ENCODE measurements around the gene HS6ST1.

- no peak for TF ChIP-seq POLR2A (IDR thresholded peaks at IDR 0.05)
- no peak for TF ChIP-seq CTCF (IDR thresholded peaks at IDR 0.05 in 8 of 11, conservative IDR thresholded peaks at IDR 0.05 in 3 of 11)
These were observed 45.8 kb downstream of the HS6ST1 start for GRCh38 chr2:128272601-128273468.

All from spleen (tissue), 7 donors.